LNCAP (cell line): ENCODE results near the gene JCAD.

ENCODE experiments used
- TF ChIP-seq, protein P1 (sequence below): fragments of 450-650 bp; IDR thresholded peaks from 2 replicates; pipeline ENCODE4 v1.5.1; 2017; ENCODE audit warnings: mild to moderate bottlenecking

The JCAD gene

DNA sequence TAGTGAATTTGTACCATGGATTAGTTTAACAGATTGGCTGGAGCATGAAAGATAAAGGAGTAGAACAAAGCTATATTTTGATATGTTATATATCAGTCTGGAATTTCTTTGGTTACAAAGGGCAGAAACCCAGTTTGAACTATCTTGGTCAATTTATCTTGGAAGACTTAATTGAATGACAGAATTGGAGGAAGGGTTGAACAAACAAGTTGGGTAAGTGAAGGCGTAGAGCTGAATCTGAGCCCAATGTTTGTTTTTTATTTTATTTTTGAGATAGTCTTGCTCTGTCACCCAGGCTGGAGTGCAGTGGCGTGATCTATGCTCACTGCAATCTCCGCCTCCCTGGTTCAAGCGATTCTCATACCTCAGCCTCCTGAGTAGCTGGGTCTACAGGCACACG, 21.8 kb upstream of the JCAD start:
- TF ChIP-seq, protein P1, sequence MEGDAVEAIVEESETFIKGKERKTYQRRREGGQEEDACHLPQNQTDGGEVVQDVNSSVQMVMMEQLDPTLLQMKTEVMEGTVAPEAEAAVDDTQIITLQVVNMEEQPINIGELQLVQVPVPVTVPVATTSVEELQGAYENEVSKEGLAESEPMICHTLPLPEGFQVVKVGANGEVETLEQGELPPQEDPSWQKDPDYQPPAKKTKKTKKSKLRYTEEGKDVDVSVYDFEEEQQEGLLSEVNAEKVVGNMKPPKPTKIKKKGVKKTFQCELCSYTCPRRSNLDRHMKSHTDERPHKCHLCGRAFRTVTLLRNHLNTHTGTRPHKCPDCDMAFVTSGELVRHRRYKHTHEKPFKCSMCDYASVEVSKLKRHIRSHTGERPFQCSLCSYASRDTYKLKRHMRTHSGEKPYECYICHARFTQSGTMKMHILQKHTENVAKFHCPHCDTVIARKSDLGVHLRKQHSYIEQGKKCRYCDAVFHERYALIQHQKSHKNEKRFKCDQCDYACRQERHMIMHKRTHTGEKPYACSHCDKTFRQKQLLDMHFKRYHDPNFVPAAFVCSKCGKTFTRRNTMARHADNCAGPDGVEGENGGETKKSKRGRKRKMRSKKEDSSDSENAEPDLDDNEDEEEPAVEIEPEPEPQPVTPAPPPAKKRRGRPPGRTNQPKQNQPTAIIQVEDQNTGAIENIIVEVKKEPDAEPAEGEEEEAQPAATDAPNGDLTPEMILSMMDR: no peak

DNA sequence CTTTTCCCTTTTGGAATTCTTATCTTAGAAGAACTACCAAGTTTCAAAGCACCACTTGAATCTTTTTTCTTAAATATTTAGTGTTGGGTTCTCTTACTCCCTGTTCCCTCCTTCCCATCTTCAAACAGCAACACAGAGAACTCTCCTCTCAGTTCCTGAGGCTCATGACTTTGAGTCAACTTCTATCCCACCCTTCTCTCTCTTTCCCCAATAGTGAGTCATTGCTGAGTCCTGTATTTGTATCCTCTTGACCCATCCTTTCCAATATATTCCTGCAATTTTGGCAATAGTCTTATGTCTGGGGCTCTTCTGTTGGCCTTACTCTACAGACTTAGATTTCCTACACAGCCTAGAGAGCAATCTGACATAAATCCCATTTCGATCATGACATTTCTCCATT, 20.8 kb upstream of the JCAD start:
- TF ChIP-seq, protein P1: no peak

DNA sequence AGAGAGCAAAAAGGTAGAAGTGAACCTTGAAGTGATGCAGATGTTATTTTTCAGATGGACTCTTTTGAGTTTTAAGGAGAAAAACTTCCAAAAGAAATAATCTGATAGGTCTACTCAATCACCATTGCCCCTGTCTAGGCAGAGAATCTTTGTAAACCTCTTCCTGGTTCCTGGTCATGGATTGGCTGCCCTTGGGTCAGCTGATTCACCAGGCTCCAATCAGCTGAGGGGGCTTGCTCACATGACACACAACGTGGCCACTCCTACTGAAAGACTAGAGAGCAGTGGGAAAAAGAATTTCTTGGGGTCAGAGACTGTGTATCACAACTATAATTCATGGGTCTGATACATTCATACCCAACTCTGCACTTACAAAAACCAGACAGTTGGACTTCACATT, 20.0 kb upstream of the JCAD start:
- TF ChIP-seq, protein P1: no peak

DNA sequence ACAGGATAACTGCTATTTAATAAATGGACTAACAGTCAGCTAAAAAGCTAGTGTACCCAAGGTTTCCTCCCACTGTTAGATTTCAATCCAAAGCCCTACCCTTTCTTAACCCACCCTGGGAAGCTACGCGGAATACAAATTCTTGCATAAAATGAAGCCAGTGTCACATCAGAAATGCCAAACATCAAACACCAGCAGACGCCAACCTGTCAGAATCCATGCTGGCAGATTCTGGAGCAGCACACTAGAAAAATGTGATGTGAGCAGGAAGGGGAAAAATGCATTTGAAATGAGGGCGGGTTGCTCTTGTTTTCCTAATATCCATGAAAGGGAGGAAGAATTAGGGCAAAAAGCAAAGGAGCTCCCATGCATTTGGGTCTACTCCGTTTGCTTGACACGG, 16.1 kb upstream of the JCAD start:
- TF ChIP-seq, protein P1: no peak

DNA sequence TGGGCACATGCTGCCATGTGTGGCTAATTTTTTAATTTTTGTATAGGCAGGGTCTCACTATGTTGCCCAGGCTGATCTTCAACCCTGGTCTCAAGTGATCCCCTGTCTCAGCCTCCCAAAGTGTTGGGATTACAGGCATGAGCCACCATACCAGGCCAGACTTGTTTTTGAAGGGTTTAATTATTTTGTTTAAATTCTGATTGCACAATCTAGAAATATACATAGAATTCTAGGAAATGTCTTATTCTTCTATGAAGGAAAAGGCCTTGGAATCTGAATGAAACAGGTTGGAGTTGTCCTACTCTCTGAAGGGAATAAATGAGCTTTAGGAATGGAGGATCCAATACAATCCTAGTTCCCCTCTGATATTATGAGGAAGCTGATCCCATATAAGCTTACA, 15.5 kb upstream of the JCAD start:
- TF ChIP-seq, protein P1: no peak

DNA sequence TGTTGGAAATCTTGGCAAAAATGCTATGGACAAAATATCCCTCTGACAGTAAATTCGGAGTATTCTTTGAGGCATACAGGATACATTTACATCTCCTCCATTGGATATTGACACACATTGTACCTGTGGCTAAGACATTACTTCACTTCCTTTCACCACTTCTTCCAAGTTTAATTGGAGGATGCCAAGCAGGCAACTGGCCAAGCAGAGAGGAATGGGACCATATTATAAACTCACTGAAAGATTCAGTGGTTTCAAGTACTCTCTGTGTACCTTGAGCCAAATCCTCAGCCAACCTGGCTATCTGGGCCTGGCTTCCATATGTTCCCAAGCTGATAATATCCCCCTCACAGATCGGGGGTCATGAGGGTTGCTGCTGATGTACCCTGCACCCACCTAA, 14.7 kb upstream of the JCAD start:
- TF ChIP-seq, protein P1: no peak

DNA sequence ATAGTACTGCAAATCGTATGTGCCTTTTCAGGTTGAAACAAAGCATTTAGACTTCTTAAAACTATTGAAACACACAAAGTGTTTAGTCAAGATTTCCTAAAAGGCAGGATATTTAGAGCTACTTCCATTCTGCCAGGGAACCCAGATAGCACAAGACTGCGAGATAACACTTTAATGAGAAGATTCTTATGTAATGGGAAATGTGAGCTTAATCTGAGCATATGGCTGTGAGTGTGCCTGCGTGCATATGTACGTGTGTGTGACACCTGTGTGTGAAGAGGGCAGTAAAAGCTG, 14.3 kb upstream of the JCAD start:
- TF ChIP-seq, protein P1: no peak

DNA sequence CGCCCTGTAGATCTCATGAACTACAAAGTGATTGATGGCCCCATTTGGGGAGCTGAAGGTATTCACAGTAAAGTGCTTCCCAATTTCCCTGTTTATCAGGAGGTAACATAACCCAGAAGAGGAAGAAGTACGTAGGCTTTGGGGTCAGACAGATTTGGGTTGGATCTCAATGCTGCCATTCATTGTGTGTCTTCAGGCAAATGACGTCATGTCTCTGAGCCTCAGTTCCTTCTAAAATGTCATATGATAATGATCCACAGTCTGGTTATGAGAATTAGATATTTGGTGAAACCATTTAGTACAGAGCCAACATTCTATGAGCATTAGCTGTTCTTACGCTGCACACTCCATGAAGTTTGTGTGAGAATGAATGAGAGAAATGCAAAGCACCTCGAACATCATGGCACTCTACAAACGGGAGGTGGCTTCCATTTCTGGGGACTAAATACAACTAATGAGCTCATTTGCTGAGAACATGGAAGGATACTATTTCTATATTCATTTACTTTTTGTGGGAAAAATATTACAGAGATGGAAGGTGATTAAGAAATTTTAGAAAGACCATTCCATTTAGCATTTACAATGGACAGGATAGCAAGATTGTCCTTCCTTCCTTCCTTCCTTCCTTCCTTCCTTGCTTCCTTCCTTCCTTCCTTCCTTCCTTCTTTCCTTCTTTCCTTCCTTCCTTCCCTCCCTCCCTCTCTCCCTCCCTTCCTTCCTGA, 13.8 kb upstream of the JCAD start:
- TF ChIP-seq, protein P1: no peak
